Activated CD4-positive, alpha-beta memory T cell treated with anti-CD3 and anti-CD28 coated beads for 36 hours (primary cell): ENCODE results near the gene RAD51B. TPM values are rescaled to one million over a fixed set of nuclear protein-coding genes. Genes with fewer than 3 reads are reported as not detected.

ENCODE experiments used
- CTCF ChIA-PET: fragments of 350-600 bp; sonication (Branson Sonifier 250); formaldehyde crosslinking; loops from one replicate; lab custom pipeline; 2021; ENCODE audit warnings: antibody characterized with exemption, inconsistent platforms; lab: Charles Lee
- POLR2A ChIA-PET: fragments of 350-600 bp; sonication (Branson Sonifier 250); formaldehyde crosslinking; loops from one replicate; lab custom pipeline; 2021; ENCODE audit warnings: antibody characterized with exemption; lab: Charles Lee
- DNase-seq: peaks from one replicate; pipeline ENCODE4 v3.0.0-alpha.2; 2020
- H3K27ac Mint-ChIP-seq: one replicate; pipeline ENCODE4 v1.8.0; 2021; ENCODE audit warnings: mixed read lengths
- H3K27me3 Mint-ChIP-seq: one replicate; pipeline ENCODE4 v1.8.0; 2021; ENCODE audit warnings: mixed read lengths
- H3K36me3 Mint-ChIP-seq: one replicate; pipeline ENCODE4 v1.8.0; 2021; ENCODE audit warnings: mixed read lengths
- H3K4me1 Mint-ChIP-seq: one replicate; pipeline ENCODE4 v1.8.0; 2021; ENCODE audit warnings: low read depth, mixed read lengths
- H3K4me3 Mint-ChIP-seq: one replicate; pipeline ENCODE4 v1.8.0; 2021; ENCODE audit warnings: mild to moderate bottlenecking, mixed read lengths
- H3K9me3 Mint-ChIP-seq: one replicate; pipeline ENCODE4 v1.8.0; 2021; ENCODE audit warnings: mixed read lengths
- intact Hi-C: fragments of 100-400 bp; cut with micrococcal nuclease; formaldehyde crosslinking; loops from one replicate; pipeline ENCODE4 v1.15.1; 2023
- total RNA-seq, 2 experiments: library from RNA; stranded (reverse); gene quantifications; one replicate each; pipeline ENCODE4 v1.2.3, GENCODE V29; 2021

RAD51B gene
- total RNA-seq, 2 experiments from 2014 or later: 32.3 to 34.3 TPM

- intact Hi-C loops: no loop called here
- Mint-ChIP-seq H3K4me1 (peaks cover 22% of the 10 kb centered on the region), H3K9me3 (no peaks in the 10 kb centered on the region), H3K36me3 (no peaks in the 10 kb centered on the region), H3K27ac (no peak overlapping the region), H3K27me3 (no peaks in the 10 kb centered on the region), H3K4me3 (no peak overlapping the region)
- no peak for DNase-seq
- CTCF ChIA-PET: no interaction called here
- POLR2A ChIA-PET: no interaction called here
Observed at GRCh38 chr14:68226523-68226922, 406.9 kb downstream of the RAD51B start.

GRCh38 chr14:68228656-68229055, 409.1 kb downstream of the RAD51B start:
- peaks cover 22% of the 10 kb centered on the region for H3K4me1 Mint-ChIP-seq
- H3K9me3 Mint-ChIP-seq: no peaks in the 10 kb centered on the region
- H3K4me3 Mint-ChIP-seq: no peak overlapping the region
- DNase-seq: no peak
- H3K27me3 Mint-ChIP-seq: no peaks in the 10 kb centered on the region
- ChIA-PET POLR2A (no interaction called here), CTCF (interaction anchor here (0.7 to 1.4 kb wide), 5 partner anchors 18 to 774 kb away, joined by 3 to 6 read pairs (median 3); no protein-coding TSS in a partner anchor)
- H3K27ac Mint-ChIP-seq: no peak overlapping the region
- no peaks in the 10 kb centered on the region for H3K36me3 Mint-ChIP-seq
- intact Hi-C loops: loop anchor here (1.0 kb wide), 1 partner anchor 46 kb away; no protein-coding TSS in a partner anchor

GRCh38 chr14:68229423-68230100, 410.0 kb downstream of the RAD51B start:
- peaks cover 22% of the 10 kb centered on the region for H3K4me1 Mint-ChIP-seq
- intact Hi-C loops: loop anchor here (1.0 to 5.0 kb wide), 4 partner anchors 47 to 563 kb away; partner anchors contain the start of gene ZFP36L1
- peak overlapping the region; percentile 4 for H3K27ac Mint-ChIP-seq
- no peak overlapping the region for H3K4me3 Mint-ChIP-seq
- no peaks in the 10 kb centered on the region for H3K9me3 Mint-ChIP-seq
- no peaks in the 10 kb centered on the region for H3K36me3 Mint-ChIP-seq
- no peaks in the 10 kb centered on the region for H3K27me3 Mint-ChIP-seq
- DNase-seq: peak; percentile 29
- POLR2A ChIA-PET: no interaction called here
- CTCF ChIA-PET: interaction anchor here (1.0 to 1.1 kb wide), 2 partner anchors 19 to 561 kb away, joined by 3 read pairs; no protein-coding TSS in a partner anchor

GRCh38 chr14:68230202-68230949, 410.8 kb downstream of the RAD51B start:
- DNase-seq: no peak
- intact Hi-C loops: loop anchor here (5.0 kb wide), 3 partner anchors 52 to 562 kb away; partner anchors contain the start of gene ZFP36L1

GRCh38 chr14:68230950-68231717, 411.6 kb downstream of the RAD51B start:
- no peak for DNase-seq
- no peak overlapping the region for H3K27ac Mint-ChIP-seq
- peaks cover 22% of the 10 kb centered on the region for H3K4me1 Mint-ChIP-seq
- peaks cover 3% of the 10 kb centered on the region for H3K36me3 Mint-ChIP-seq
- ChIA-PET CTCF (interaction anchor here (1.0 kb wide), 1 partner anchor 612 kb away, joined by 3 read pairs; no protein-coding TSS in a partner anchor), POLR2A (no interaction called here)
- intact Hi-C loops: loop anchor here (5.0 kb wide), 3 partner anchors 51 to 561 kb away; partner anchors contain the start of gene ZFP36L1
- H3K9me3 Mint-ChIP-seq: no peaks in the 10 kb centered on the region
- no peak overlapping the region for H3K4me3 Mint-ChIP-seq
- H3K27me3 Mint-ChIP-seq: no peaks in the 10 kb centered on the region

More at GRCh38 chr14:68230202-68230949, 410.8 kb downstream of the RAD51B start:
- Mint-ChIP-seq H3K36me3 (no peaks in the 10 kb centered on the region), H3K4me3 (no peak overlapping the region), H3K27me3 (no peaks in the 10 kb centered on the region), H3K27ac (peak overlapping the region; percentile 4), H3K4me1 (peaks cover 22% of the 10 kb centered on the region), H3K9me3 (no peaks in the 10 kb centered on the region)
- CTCF ChIA-PET: interaction anchor here (1.0 kb wide), 1 partner anchor 613 kb away, joined by 3 read pairs; no protein-coding TSS in a partner anchor
- POLR2A ChIA-PET: no interaction called here

- intact Hi-C loops: loop anchor here (1.0 to 5.0 kb wide), 4 partner anchors 21 to 560 kb away; partner anchors contain the start of gene ZFP36L1
- no peaks in the 10 kb centered on the region for H3K27me3 Mint-ChIP-seq
- H3K9me3 Mint-ChIP-seq: no peaks in the 10 kb centered on the region
- ChIA-PET CTCF (interaction anchor here (0.7 to 1.4 kb wide), 3 partner anchors 17 to 585 kb away, joined by 3 to 7 read pairs (median 6); no protein-coding TSS in a partner anchor), POLR2A (interaction anchor here (1.2 kb wide), 1 partner anchor 21 kb away, joined by 9 read pairs; no protein-coding TSS in a partner anchor)
- no peak overlapping the region for H3K27ac Mint-ChIP-seq
- H3K36me3 Mint-ChIP-seq: peaks cover 3% of the 10 kb centered on the region
- peaks cover 22% of the 10 kb centered on the region for H3K4me1 Mint-ChIP-seq
- DNase-seq: no peak
- H3K4me3 Mint-ChIP-seq: no peak overlapping the region
Observed at GRCh38 chr14:68231898-68232297, 412.3 kb downstream of the RAD51B start.

- intact Hi-C loops: loop anchor here (1.0 to 5.0 kb wide), 4 partner anchors 21 to 560 kb away; partner anchors contain the start of gene ZFP36L1
- Mint-ChIP-seq H3K9me3 (no peaks in the 10 kb centered on the region), H3K27ac (no peak overlapping the region), H3K4me1 (peaks cover 22% of the 10 kb centered on the region), H3K4me3 (no peak overlapping the region), H3K27me3 (no peaks in the 10 kb centered on the region), H3K36me3 (peaks cover 3% of the 10 kb centered on the region)
- ChIA-PET POLR2A (interaction anchor here (1.2 kb wide), 1 partner anchor 21 kb away, joined by 9 read pairs; no protein-coding TSS in a partner anchor), CTCF (interaction anchor here (0.7 to 2.5 kb wide), 8 partner anchors 17 to 612 kb away, joined by 3 to 12 read pairs (median 5); no protein-coding TSS in a partner anchor)
- peak; percentile 64 for DNase-seq
Observed at GRCh38 chr14:68232300-68233055, 412.9 kb downstream of the RAD51B start.

GRCh38 chr14:68233101-68233784, 413.7 kb downstream of the RAD51B start:
- no peak for DNase-seq
- ChIA-PET CTCF (interaction anchor here (0.7 to 2.5 kb wide), 7 partner anchors 16 to 611 kb away, joined by 3 to 12 read pairs (median 6); no protein-coding TSS in a partner anchor), POLR2A (interaction anchor here (1.2 kb wide), 1 partner anchor 22 kb away, joined by 9 read pairs; no protein-coding TSS in a partner anchor)
- Mint-ChIP-seq H3K4me1 (peaks cover 22% of the 10 kb centered on the region), H3K36me3 (peaks cover 3% of the 10 kb centered on the region), H3K27ac (no peak overlapping the region), H3K27me3 (no peaks in the 10 kb centered on the region), H3K4me3 (no peak overlapping the region), H3K9me3 (no peaks in the 10 kb centered on the region)
- intact Hi-C loops: loop anchor here (5.0 kb wide), 3 partner anchors 49 to 559 kb away; partner anchors contain the start of gene ZFP36L1

GRCh38 chr14:68234101-68234905, 414.7 kb downstream of the RAD51B start:
- DNase-seq: no peak
- H3K4me3 Mint-ChIP-seq: no peak overlapping the region
- H3K27me3 Mint-ChIP-seq: no peaks in the 10 kb centered on the region
- H3K27ac Mint-ChIP-seq: no peak overlapping the region
- H3K4me1 Mint-ChIP-seq: peaks cover 16% of the 10 kb centered on the region
- intact Hi-C loops: loop anchor here (5.0 kb wide), 3 partner anchors 48 to 558 kb away; partner anchors contain the start of gene ZFP36L1
- peaks cover 3% of the 10 kb centered on the region for H3K36me3 Mint-ChIP-seq
- ChIA-PET CTCF (interaction anchor here (2.5 kb wide), 1 partner anchor 610 kb away, joined by 12 read pairs; no protein-coding TSS in a partner anchor), POLR2A (no interaction called here)
- H3K9me3 Mint-ChIP-seq: no peaks in the 10 kb centered on the region
